NCI-H345 treated with DMSO at 0.1 percent for 48 hours (cell line): ENCODE measurements around the gene VDR.

Source experiments
- DNase-seq: peaks from one replicate; lab custom pipeline; 2025; ENCODE audit not compliant: unreplicated experiment; lab: John Stamatoyannopoulos, UW

Gene VDR

GRCh38 chr12:47894652-47895051 lies 10.1 kb downstream of the VDR start:
- no peak for DNase-seq

DNA sequence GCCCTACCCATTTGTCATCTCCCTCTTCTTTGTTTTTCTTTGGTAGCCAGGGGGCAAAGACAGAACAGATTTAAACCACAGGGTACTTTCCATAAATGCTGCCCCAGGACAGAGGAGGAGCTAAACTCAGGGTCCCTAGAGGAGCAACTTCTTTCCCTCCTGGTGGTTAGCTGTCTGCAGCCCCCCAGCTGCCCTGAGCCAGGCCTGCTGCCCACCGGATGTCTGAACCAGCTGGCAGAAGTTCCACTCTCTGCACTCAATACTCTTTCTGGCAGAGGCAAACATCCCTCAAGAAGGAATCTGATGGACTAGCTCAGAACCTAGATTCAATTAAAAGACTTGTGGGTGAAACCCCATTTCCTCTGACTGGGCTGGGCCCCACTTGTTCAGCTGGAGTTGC lies 10.7 kb downstream of the VDR start:
- no peak for DNase-seq

DNA sequence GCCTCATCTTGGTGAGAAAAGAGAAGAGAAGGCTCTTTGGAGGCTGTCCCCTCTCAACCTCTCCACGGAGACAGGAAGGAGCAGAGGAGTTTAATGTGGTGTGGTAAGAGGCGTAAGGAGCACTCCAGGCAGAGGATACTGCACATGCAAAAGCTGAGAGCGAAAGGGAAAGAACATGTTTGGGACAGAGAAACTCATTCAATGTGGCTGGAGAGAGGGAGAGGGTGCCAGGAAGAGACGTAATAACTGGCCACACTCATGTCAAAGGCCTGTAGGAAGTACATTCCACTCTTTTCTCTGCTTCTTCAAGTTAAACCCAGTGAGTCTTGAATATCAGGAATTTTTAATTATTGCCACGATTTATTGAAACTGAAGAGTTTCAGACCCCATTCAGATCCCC lies 12.0 kb downstream of the VDR start:
- no peak for DNase-seq

DNA sequence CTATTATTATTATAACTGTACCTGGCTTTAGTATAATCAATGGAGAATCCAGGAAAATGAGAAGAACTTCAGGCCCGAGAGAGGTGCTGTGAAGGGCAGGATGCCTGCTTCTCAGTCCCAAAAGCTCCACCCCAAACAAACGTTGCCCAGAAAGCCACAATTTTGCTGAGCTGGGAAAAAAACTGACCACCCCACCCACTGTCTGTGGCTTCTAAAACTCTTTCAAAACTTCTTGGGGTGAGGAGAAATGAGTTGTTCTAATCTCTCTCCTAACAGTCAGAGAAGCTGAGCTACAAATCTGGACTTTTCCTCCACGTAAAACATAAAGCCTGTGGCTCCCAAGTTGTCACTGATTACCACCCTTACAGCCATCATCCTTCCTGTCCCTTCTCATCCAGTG lies 13.4 kb downstream of the VDR start:
- DNase-seq, result no peak

DNA sequence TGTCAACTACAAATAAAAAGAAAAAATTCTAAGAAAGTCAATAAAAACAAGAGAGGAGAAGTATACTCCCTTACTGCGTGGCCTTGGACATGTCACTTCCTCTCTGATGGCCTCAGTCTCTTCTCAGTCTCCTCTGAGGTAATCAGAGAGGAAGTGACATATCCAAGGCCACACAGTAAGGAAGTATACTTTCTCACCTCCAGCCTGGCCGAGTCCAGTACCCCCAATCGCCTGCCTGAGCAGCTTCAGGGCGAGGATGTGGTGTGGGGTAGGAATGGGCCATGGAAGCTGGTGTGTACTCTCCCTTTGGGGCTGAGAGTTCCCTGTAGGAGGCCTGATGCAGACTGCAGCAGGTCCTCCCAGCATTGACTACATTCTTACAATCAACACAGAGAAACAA lies 15.8 kb downstream of the VDR start:
- DNase-seq, result no peak

DNA sequence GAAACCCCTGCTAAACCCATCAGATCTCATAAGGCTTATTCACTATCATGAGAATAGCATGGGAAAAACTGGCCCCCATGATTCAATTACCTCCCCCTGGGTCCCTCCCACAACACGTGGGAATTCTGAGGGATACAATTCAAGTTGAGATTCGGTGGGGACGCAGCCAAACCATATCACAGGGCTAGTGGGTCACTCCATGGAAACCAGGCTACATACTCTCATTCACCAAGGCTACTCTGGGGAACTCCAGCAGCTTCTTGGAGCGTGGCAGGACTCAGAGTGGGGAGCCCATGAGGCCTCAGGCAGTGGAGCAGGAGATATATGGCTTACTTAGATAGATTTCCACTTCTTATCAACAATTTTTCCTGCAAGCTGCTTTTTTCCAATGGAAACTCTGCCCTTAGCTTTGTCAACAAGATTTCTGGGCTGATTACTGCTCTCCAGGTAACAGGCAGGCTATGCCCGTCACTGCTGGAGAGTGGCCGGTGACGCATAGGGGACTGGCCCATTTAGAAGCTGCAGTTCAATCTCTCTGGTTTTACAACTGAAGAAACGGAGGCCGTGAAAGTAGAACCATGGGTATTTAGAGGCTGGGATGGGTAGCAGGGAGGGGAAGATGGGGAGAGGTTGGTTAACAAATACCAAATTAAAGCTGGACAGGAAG lies 16.5 kb downstream of the VDR start:
- DNase-seq, result no peak

GRCh38 chr12:47887529-47887928 lies 17.3 kb downstream of the VDR start:
- DNase-seq, result no peak

- no peak for DNase-seq
Measured at GRCh38 chr12:47886510-47887240, 18.1 kb downstream of the VDR start.

- DNase-seq, result no peak
Measured at GRCh38 chr12:47885566-47885965, 19.2 kb downstream of the VDR start.

DNA sequence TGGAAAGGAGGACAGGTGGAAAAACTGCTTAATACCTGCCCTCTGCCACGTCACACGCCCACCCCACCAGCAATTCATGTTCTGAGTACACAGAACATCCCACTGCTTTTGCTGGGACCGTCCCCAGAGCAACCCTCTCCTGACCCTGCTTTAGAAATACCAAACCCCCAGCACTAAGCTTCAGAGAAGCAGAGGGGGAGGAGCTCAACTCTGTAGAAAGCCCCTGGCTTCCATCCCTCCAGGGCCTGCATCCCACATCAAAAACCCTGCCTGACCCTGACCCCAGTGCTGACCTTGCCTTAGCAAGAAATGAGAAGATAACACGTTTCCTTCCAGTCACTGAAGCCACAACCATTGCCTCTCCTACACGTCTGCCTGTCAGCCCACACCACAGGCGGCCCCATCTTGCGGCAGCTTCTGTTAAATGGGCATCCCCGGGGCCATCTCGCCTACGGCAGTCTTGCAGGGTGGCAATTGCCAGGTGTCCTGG lies 19.7 kb downstream of the VDR start:
- DNase-seq, result no peak

GRCh38 chr12:47884501-47884900 lies 20.3 kb downstream of the VDR start:
- no peak for DNase-seq

DNA sequence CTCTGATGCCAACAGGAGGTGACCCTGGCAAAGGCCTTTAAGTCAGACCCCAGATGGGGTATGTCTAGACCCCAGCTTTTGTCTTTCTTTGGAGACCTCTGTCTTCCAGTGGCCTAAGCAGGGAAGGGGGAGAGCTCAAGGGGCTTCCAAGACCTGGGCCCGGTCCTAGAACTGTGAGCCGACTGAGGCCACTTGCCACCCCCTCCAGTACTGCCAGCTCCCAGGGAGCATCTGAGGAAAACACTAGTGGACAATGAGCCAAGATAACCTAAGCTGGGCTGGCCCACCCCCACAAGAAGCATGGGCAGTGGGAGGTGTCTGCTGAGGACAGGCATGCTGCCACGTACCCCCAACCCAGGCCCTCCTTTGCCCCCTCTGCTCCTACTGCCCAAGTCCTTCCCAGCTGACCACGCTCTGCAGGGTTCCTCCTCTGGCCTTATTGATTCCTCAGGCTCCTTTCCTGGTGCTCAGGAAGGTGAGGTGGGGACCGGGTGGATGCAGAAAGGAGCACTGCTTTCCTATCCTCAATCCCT lies 21.1 kb downstream of the VDR start:
- DNase-seq, result no peak

GRCh38 chr12:47882781-47883546 lies 21.8 kb downstream of the VDR start:
- DNase-seq, result no peak

DNA sequence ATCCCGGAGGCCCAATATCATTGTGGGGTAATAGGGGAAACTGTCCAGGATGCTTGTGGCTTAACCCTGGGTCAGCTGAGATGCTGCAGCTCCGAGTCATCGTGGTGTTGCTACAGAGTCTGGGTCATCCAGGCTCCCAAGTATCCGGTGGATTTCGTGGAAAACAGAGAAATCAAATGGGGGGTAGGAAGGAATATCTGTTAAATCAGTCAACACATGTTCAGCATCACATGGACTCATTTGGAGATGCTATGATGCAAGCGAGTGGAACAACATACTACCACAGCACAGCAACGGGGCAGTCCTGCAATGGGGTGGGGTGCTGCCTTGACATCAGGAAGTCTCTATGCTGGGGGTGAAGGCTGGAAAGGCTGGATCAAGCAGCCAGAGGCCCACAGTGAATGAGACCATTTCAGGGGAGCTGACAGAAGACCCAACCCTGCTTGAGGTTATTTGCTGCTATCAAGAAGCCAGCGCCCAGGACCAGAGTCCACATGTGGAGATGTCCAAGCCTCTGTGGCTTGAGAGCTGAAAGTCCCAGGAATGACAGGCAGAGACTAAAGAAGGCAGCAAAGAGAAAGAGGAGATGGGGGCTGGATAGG lies 22.9 kb downstream of the VDR start:
- no peak for DNase-seq

DNA sequence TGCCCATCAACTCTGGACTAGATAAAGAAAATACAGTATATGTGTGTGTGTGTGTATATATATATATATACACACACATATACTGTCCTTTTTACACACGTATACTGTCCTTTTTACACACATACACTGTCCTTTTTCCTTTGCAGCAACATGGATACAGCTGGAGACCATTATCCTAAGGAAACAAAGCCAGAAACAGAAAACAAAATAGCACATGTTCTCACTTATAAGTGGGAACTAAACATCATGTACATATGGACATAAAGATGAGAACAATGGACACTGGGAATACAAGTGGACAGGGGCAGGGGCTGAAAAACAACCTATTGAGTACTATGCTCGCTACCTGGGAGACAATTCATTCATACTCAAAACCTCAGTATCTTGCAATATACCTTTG lies 23.7 kb downstream of the VDR start:
- DNase-seq, result no peak

GRCh38 chr12:47878918-47879481 lies 25.8 kb downstream of the VDR start:
- no peak for DNase-seq

GRCh38 chr12:47878293-47878917 lies 26.4 kb downstream of the VDR start:
- DNase-seq, result no peak

DNA sequence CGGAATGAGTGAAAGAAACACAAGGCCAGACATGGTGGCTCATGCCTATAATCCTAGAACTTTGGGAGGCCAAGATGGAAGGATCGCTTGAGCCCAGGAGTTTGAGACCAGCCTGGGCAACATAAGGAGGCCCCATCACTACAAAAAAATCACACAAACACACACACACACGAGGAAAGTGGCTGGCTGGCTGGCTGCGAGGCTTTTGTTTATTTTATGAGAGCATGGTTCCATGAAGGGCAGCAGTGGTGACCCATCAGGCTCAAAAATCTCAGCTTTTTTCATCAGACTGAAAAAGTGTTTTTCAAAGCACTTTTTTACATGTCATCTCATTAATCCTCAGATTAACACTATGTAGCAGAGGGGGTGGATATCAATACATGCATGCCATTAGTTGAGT lies 27.7 kb downstream of the VDR start:
- DNase-seq, result no peak

GRCh38 chr12:47876440-47876960 lies 28.3 kb downstream of the VDR start:
- DNase-seq, result no peak

- no peak for DNase-seq
Measured at GRCh38 chr12:47875746-47876439, 28.9 kb downstream of the VDR start.
